Measurements from ENCODE around the gene AASDH. TPM values are rescaled to one million over a fixed set of nuclear protein-coding genes. Genes with fewer than 3 reads are reported as not detected.

The AASDH gene
- total RNA-seq, 2 donors from 2014 or later, result 16.2 to 24.0 TPM

- H3K27me3 Mint-ChIP-seq (ENCODE audit: insufficient read depth), result no peaks in the 10 kb centered on the region
- Histone ChIP-seq H3K4me1 (ENCODE audit: control insufficient read depth, insufficient read depth, low read length) (no peaks in the 10 kb centered on the region), H3K9me3 (ENCODE audit: control insufficient read depth, low read length) (peaks cover 14% of the 10 kb centered on the region), H3K27me3 (ENCODE audit: control insufficient read depth, insufficient read depth, low read length, poor library complexity, severe bottlenecking) (no peaks in the 10 kb centered on the region), H3K36me3 (ENCODE audit: control insufficient read depth, insufficient read depth, low read length) (peaks cover 22% of the 10 kb centered on the region), H3K9ac (ENCODE audit: extremely low read depth, low read length, poor library complexity, severe bottlenecking) (no peak overlapping the region), H3K4me3 (ENCODE audit: low read length) (no peak overlapping the region), H3K27ac (ENCODE audit: low read depth, low read length) (no peak overlapping the region)
- TF ChIP-seq CTCF (conservative IDR thresholded peaks at IDR 0.05), result no peak
- H3K36me3 Mint-ChIP-seq (ENCODE audit: low read depth), result peaks cover 35% of the 10 kb centered on the region
- DNase-seq, result no peak
- H3K4me1 Mint-ChIP-seq, result peaks cover 11% of the 10 kb centered on the region
- H3K4me3 Mint-ChIP-seq, result no peak overlapping the region
- no peak overlapping the region for H3K27ac Mint-ChIP-seq
- H3K9me3 Mint-ChIP-seq, result peaks cover 8% of the 10 kb centered on the region
- WGBS, 2 experiments (ENCODE audit: insufficient coverage in 1 of 2, insufficient read length in 1 of 2), result 72 to 79% methylated on average over 2 of the region's 2 CpGs
These were observed 11.8 kb downstream of the AASDH start for GRCh38 chr4:56375458-56375857.

GRCh38 chr4:56374956-56375355, 12.3 kb downstream of the AASDH start:
- Histone ChIP-seq H3K36me3 (ENCODE audit: control insufficient read depth, insufficient read depth, low read length) (peaks cover 27% of the 10 kb centered on the region), H3K4me3 (ENCODE audit: low read length) (no peak overlapping the region), H3K27me3 (ENCODE audit: control insufficient read depth, insufficient read depth, low read length, poor library complexity, severe bottlenecking) (no peaks in the 10 kb centered on the region), H3K4me1 (ENCODE audit: control insufficient read depth, insufficient read depth, low read length) (no peaks in the 10 kb centered on the region), H3K27ac (ENCODE audit: low read depth, low read length) (no peak overlapping the region), H3K9me3 (ENCODE audit: control insufficient read depth, low read length) (peaks cover 15% of the 10 kb centered on the region), H3K9ac (ENCODE audit: extremely low read depth, low read length, poor library complexity, severe bottlenecking) (no peak overlapping the region)
- no peak for DNase-seq
- no peak overlapping the region for H3K4me3 Mint-ChIP-seq
- no peak for TF ChIP-seq CTCF (conservative IDR thresholded peaks at IDR 0.05)
- H3K27ac Mint-ChIP-seq, result no peak overlapping the region
- H3K9me3 Mint-ChIP-seq, result peaks cover 8% of the 10 kb centered on the region
- peaks cover 11% of the 10 kb centered on the region for H3K4me1 Mint-ChIP-seq
- WGBS, 2 experiments (ENCODE audit: insufficient coverage in 1 of 2, insufficient read length in 1 of 2), result 95% methylated on average over 1 of the region's 1 CpG; no CpG with 5 or more reads in 1 of the 2 experiments
- peaks cover 39% of the 10 kb centered on the region for H3K36me3 Mint-ChIP-seq (ENCODE audit: low read depth)
- no peaks in the 10 kb centered on the region for H3K27me3 Mint-ChIP-seq (ENCODE audit: insufficient read depth)

GRCh38 chr4:56372774-56373173, 14.5 kb downstream of the AASDH start:
- Mint-ChIP-seq H3K36me3 (ENCODE audit: low read depth) (peaks cover 50% of the 10 kb centered on the region), H3K4me3 (no peak overlapping the region), H3K4me1 (peaks cover 11% of the 10 kb centered on the region), H3K27me3 (ENCODE audit: insufficient read depth) (no peaks in the 10 kb centered on the region), H3K27ac (no peak overlapping the region), H3K9me3 (peaks cover 19% of the 10 kb centered on the region)
- no peak for DNase-seq
- no peak overlapping the region for H3K4me3 ChIP-seq (ENCODE audit: low read length)
- H3K27ac ChIP-seq (ENCODE audit: low read depth, low read length), result no peak overlapping the region
- H3K9ac ChIP-seq (ENCODE audit: extremely low read depth, low read length, poor library complexity, severe bottlenecking), result no peak overlapping the region
- no peak for TF ChIP-seq CTCF (conservative IDR thresholded peaks at IDR 0.05)
- H3K9me3 ChIP-seq (ENCODE audit: control insufficient read depth, low read length), result peaks cover 22% of the 10 kb centered on the region
- peaks cover 37% of the 10 kb centered on the region for H3K36me3 ChIP-seq (ENCODE audit: control insufficient read depth, insufficient read depth, low read length)
- no peaks in the 10 kb centered on the region for H3K27me3 ChIP-seq (ENCODE audit: control insufficient read depth, insufficient read depth, low read length, poor library complexity, severe bottlenecking)
- no peaks in the 10 kb centered on the region for H3K4me1 ChIP-seq (ENCODE audit: control insufficient read depth, insufficient read depth, low read length)
- WGBS, 2 experiments (ENCODE audit: insufficient coverage in 1 of 2, insufficient read length in 1 of 2), result 100% methylated on average over 1 of the region's 1 CpG

Measured in endodermal cell (in vitro differentiated cells).